Stimulated activated CD4-positive, alpha-beta T cell treated with anti-CD3 and anti-CD28 coated beads, Interleukin-4, amount 100 ng/mL, for 48 hours (primary cell): ENCODE data around the gene PITPNB.

Experiments used
- DNase-seq, 2 donors: peaks; one replicate each; pipeline ENCODE4 v3.0.0-alpha.2; 2020; ENCODE audit warnings: low read depth in 2 of 2

PITPNB gene

GRCh38 chr22:27802346-27803073 is 116.5 kb downstream of the PITPNB start:
- no peak for DNase-seq
